VCaP (cell line): ENCODE measurements around the gene PARP12.

Experiments
- H3K27ac ChIP-seq: fragments of 450-650 bp; 2 replicates; pipeline ENCODE4 v1.5.1; 2017
- CTCF ChIP-seq: fragments of 450-650 bp; conservative IDR thresholded peaks from 2 replicates; pipeline ENCODE4 v1.5.1; 2017; ENCODE audit warnings: mild to moderate bottlenecking, moderate library complexity

Gene PARP12

DNA sequence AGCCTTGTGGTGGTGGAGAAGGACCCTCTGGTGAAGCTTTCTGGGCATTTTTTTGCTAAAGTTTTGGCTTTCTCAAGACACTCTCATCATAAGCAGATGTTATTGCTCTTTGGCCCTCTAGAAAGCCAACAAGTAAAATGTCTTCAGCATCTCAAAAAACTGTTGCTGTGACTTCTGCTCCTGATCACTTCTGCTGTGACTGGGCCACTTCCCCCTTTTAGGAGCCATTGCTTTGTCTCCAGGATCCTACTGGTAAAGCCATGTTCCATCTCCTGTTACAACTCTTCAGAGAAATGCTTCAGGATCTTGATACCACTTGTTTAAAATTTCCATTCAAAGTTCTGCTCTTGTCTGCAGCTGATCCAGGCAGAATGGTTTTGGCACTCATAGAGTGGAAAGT lies 10.9 kb downstream of the PARP12 start:
- TF ChIP-seq CTCF = no peak
- H3K27ac ChIP-seq = no peak overlapping the region

- TF ChIP-seq CTCF = no peak
- peak overlapping the region; percentile 28; the same call in 1 of the 2 replicates for H3K27ac ChIP-seq
These were observed 12.7 kb downstream of the PARP12 start for GRCh38 chr7:140050100-140050499.

DNA sequence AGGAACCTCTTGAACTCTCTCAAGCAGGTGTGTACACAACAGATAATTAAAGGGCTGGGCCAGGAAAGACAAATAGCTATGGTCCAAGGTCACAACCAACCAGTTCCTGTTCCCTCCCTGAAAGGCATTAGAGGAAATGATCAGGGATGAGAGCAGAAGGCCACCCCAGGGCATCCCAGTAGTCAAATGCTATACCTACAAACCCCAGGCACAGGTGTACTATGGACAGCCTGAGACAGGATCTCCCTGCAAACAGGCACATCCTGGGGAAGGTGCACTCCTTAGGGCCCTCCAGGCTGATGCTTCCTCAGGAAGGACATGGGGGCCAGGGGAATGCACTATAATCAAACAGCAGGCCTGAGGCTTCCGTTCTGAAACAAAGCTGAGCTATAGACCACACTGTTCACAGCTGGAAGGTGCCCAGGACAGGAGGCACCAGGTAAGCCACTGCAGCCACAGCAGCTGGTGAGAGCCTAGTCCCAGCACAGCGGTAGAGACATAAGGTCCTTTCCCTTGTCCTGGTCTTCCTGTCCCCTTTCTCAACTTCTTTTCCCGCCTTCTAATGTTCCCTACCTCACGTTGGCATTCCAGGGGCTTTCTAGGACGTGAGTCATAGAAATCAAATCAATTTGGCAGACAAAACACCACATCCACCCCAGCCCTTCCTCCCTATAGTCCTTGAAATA lies 13.3 kb downstream of the PARP12 start:
- no peak for TF ChIP-seq CTCF
- H3K27ac ChIP-seq = peak overlapping the region; percentile 28; the same call in 1 of the 2 replicates

DNA sequence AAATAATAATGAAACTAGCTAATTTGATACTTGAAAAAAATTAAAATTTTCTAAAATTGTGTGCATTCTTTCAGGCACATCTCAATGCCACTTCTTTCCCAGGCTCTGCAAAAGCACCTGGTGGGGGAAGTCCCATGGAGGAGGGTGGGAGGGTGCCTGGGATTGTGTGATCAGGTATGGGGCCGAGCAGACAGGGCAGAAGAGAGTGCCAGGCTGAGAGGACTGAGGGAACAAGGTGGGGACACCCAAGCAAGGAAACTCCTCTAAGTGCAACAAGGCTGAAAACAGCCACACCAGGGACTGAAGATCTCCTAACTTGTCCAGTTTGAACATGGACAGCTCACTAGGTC lies 13.8 kb downstream of the PARP12 start:
- TF ChIP-seq CTCF = no peak

GRCh38 chr7:140048138-140048537 lies 14.6 kb downstream of the PARP12 start:
- no peak for TF ChIP-seq CTCF

More for the DNA sequence above, 13.8 kb downstream of the PARP12 start:
- peak overlapping the region; percentile 28; the same call in 1 of the 2 replicates for H3K27ac ChIP-seq

DNA sequence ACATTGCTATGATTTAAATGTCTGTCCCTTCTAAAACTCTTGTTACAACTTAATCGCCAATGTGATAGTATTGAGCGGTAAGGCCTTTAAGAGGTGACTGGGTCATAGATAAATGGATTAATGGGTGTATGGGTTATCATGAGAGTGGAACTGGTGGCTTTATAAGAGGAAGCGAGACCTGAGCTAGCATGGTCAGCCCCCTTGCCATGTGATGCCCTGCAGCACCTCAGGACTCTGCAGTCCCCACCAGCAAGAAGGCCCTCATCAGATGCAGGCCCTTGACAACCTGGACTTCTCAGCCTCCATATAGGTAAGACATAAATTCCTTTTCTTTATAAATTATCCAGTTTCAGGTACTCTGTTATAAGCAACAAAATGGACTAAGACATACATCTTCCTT lies 15.6 kb downstream of the PARP12 start:
- H3K27ac ChIP-seq = no peak overlapping the region

More at GRCh38 chr7:140048138-140048537, 14.6 kb downstream of the PARP12 start:
- no peak overlapping the region for H3K27ac ChIP-seq

DNA sequence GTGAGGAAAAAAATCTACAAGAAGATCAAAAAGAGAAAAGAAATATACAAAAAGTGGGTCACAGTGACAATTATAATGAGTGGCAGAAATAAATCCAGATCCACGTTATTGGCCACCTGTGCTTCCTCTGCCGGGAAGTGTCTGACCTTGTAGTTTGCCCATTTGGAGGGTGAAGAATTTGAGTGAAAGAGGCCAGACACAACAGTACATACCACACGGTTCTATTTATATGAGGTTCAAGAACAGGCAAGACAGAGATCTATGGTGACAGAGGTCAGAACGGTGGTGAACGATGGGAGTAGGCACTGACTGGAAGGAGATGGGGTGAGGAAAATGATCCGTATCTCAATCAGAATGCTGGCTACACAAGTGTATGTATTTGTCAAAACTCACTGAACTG lies 17.1 kb downstream of the PARP12 start:
- TF ChIP-seq CTCF = no peak
- H3K27ac ChIP-seq = no peak overlapping the region

More for the DNA sequence above, 15.6 kb downstream of the PARP12 start:
- no peak for TF ChIP-seq CTCF
